ENCODE results near the gene CPAMD8.

The CPAMD8 gene

DNA sequence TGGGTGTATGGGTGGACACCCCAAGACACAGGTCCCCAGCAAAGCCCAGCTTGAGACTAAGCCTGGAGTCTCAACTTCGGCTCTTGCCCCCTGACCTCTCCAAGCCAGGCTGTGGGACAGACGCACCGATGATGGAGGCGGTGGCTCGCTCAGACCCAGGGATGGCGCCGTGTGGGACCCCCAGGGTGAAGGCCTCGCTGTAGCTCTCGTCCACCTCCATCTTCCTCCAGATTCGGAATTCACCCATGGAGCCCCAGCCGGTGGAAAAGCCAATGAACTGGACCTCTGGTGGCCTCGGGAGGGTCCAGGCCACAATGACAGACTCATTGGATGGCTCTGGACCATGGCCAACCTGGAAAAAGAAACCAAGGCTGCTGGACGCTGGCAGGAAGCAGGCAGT, 98.7 kb downstream of the CPAMD8 start:
- no peak for DNase-seq (ENCODE audit: insufficient read length, low spot score)
- no peak for FAIRE-seq
- TF ChIP-seq CTCF (IDR thresholded peaks at IDR 0.05; ENCODE audit: insufficient read depth, missing control alignments): no peak

GRCh38 chr19:16922949-16923348, 103.7 kb downstream of the CPAMD8 start:
- DNase-seq (ENCODE audit: insufficient read length, low spot score) (no peak), FAIRE-seq (no peak)
- TF ChIP-seq CTCF (IDR thresholded peaks at IDR 0.05; ENCODE audit: insufficient read depth, missing control alignments): no peak

DNA sequence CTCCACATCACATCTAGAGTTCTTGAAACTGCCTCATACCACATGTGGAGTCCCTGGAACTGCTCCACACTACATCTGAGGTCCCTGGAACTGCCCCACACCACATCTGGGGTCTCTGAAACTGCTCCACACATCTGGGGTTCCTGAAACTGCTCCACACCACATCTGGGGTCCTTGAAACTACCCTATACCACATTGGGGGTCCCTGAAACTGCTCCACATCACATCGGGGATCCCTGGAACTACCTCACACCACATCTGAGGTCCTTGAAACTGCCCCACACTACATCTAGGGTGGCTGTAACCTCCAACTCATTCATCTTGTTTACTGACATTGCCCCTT, 104.0 kb downstream of the CPAMD8 start:
- FAIRE-seq (no peak), DNase-seq (ENCODE audit: insufficient read length, low spot score) (no peak)
- TF ChIP-seq CTCF (IDR thresholded peaks at IDR 0.05; ENCODE audit: insufficient read depth, missing control alignments): no peak

DNA sequence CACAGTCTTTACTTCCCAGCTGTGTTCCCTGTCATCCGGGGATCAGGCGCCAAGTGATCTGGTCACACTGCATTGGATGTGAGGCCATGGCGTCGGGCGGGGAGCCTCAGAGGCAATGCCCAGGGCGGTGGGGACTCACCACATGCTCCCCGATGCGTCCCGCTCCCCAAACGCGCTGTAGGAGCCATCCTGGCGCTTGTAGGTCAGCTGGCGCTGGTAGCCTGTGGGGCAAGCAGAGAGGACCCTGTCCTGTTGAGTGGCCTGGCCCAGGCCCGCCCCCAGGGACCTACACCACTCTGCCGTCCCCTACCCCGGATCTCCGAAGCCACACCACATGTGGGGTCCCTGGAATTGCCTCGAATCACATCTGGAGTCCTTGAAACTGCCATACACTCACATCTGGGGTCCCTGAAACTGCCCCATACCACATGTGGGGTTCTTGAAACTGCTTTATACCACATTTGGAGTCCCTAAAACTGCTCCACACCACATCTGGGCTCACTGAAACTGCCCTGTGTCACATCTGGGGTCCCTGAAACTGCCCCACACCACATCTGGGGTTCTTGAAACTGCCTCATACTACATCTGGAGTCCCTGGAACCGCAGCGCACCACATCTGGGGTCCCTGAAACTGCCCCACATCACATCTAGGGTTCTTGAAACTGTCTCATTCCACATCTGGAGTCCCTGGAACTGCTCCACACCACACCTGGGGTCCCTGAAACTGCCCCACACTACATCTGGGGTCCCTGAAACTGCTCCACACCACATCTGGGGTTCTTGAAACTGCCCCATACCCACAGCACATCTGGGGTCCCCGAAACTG, 104.6 kb downstream of the CPAMD8 start:
- no peak for TF ChIP-seq CTCF (IDR thresholded peaks at IDR 0.05; ENCODE audit: insufficient read depth, missing control alignments)
- no peak for FAIRE-seq
- DNase-seq (ENCODE audit: insufficient read length, low spot score): no peak

GRCh38 chr19:16920816-16921529, 105.6 kb downstream of the CPAMD8 start:
- no peak for DNase-seq (ENCODE audit: insufficient read length, low spot score)
- no peak for FAIRE-seq
- no peak for TF ChIP-seq CTCF (IDR thresholded peaks at IDR 0.05; ENCODE audit: insufficient read depth, missing control alignments)

DNA sequence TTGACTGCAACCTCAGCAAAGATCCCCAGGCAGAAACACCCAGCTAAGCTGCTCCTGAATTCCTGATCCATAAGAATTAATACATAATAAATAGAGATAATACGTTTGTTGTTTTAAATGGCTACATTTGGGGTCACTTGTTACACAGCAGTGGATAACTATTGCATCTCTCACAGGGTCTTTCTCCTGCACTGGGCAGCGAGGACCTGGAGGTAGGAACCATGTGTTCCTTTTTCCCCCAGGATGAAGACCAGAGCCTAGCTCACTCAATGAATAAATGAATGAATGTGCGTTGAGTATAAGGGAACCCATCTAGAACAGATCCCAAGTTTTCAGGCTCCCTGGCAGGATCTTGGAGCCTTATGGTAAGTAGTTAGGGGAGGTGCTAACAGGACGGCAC, 107.1 kb downstream of the CPAMD8 start:
- DNase-seq (ENCODE audit: insufficient read length, low spot score) (no peak), FAIRE-seq (no peak)
- TF ChIP-seq CTCF (IDR thresholded peaks at IDR 0.05; ENCODE audit: insufficient read depth, missing control alignments): no peak

- TF ChIP-seq CTCF (IDR thresholded peaks at IDR 0.05; ENCODE audit: insufficient read depth, missing control alignments): no peak
- DNase-seq (ENCODE audit: insufficient read length, low spot score): no peak
- FAIRE-seq: no peak
Measured at GRCh38 chr19:16917401-16917800, 109.2 kb downstream of the CPAMD8 start.

Measured in D721Med (cell line).